Measurements from ENCODE around the gene TMIGD3. TPM values are rescaled to one million over a fixed set of nuclear protein-coding genes. Genes with fewer than 3 reads are reported as not detected.

The TMIGD3 gene
- total RNA-seq, 4 donors from 2014 or later, result 0.85 to 14.1 (median 3.2) TPM; not detected in 1

- peaks cover 0 to 76% of the 10 kb centered on the region in 2 donors for H3K36me3 ChIP-seq
- peak overlapping the region in 3 of 4 donors; percentile 37 to 53 (median 43) for H3K27ac ChIP-seq
- TF ChIP-seq POLR2AphosphoS5 (IDR thresholded peaks at IDR 0.05) (no peak), POLR2A (IDR thresholded peaks at IDR 0.05) (no peak), CTCF (IDR thresholded peaks at IDR 0.05) (no peak), EP300 (IDR thresholded peaks at IDR 0.05) (no peak)
- peak overlapping the region in 1 of 2 donors; percentile 26 for H3K4me3 ChIP-seq
- H3K4me1 ChIP-seq, result no peaks in the 10 kb centered on the region
- no peaks in the 10 kb centered on the region for H3K27me3 ChIP-seq
- ATAC-seq, result no peak
- no peaks in the 10 kb centered on the region for H3K9me3 ChIP-seq
- 48% methylated on average over 3 to 5 of the region's 5 CpGs for WGBS, 2 donors (ENCODE audit: low coverage in 1 of 2)
These were observed 29.3 kb downstream of the TMIGD3 start for GRCh38 chr1:111474106-111474505.

GRCh38 chr1:111471538-111471937 is 31.9 kb downstream of the TMIGD3 start:
- H3K9me3 ChIP-seq, result no peaks in the 10 kb centered on the region
- 82 to 94% methylated on average over 3 of the region's 3 CpGs for WGBS, 2 donors (ENCODE audit: low coverage in 1 of 2)
- ATAC-seq, result no peak
- no peak overlapping the region for H3K4me3 ChIP-seq
- H3K27me3 ChIP-seq, result no peaks in the 10 kb centered on the region
- H3K36me3 ChIP-seq, result peaks cover 0 to 83% of the 10 kb centered on the region in 2 donors
- TF ChIP-seq POLR2A (IDR thresholded peaks at IDR 0.05) (no peak), CTCF (IDR thresholded peaks at IDR 0.05) (no peak), EP300 (IDR thresholded peaks at IDR 0.05) (no peak)
- peak overlapping the region in 1 of 4 donors; percentile 53 for H3K27ac ChIP-seq
- no peaks in the 10 kb centered on the region for H3K4me1 ChIP-seq

- Histone ChIP-seq H3K4me3 (no peak overlapping the region), H3K27ac (peak overlapping the region in 2 of 4 donors; percentile 24 to 53), H3K27me3 (no peaks in the 10 kb centered on the region), H3K9me3 (no peaks in the 10 kb centered on the region), H3K36me3 (peaks cover 0 to 79% of the 10 kb centered on the region in 2 donors), H3K4me1 (no peaks in the 10 kb centered on the region)
- peak; percentile 66 for ATAC-seq
- WGBS, 2 donors (ENCODE audit: low coverage in 1 of 2), result 52 to 86% methylated on average over 3 of the region's 3 CpGs
- TF ChIP-seq POLR2A (IDR thresholded peaks at IDR 0.05) (no peak), CTCF (IDR thresholded peaks at IDR 0.05) (no peak), POLR2AphosphoS5 (IDR thresholded peaks at IDR 0.05) (no peak), EP300 (IDR thresholded peaks at IDR 0.05) (no peak)
These were observed 32.4 kb downstream of the TMIGD3 start for GRCh38 chr1:111471012-111471411.

- no peak for TF ChIP-seq POLR2A (IDR thresholded peaks at IDR 0.05)
- TF ChIP-seq EP300 (IDR thresholded peaks at IDR 0.05), result no peak
- no peak for TF ChIP-seq CTCF (IDR thresholded peaks at IDR 0.05)
- TF ChIP-seq POLR2AphosphoS5 (IDR thresholded peaks at IDR 0.05), result no peak
- Histone ChIP-seq H3K27me3 (no peaks in the 10 kb centered on the region), H3K36me3 (peaks cover 0 to 76% of the 10 kb centered on the region in 2 donors), H3K4me1 (no peaks in the 10 kb centered on the region), H3K27ac (peak overlapping the region in 2 of 4 donors; percentile 24 to 44), H3K4me3 (no peak overlapping the region), H3K9me3 (no peaks in the 10 kb centered on the region)
- 93 to 98% methylated on average over 4 to 5 of the region's 5 CpGs for WGBS, 2 donors (ENCODE audit: low coverage in 1 of 2)
- no peak for ATAC-seq
These were observed 32.8 kb downstream of the TMIGD3 start for GRCh38 chr1:111470596-111470995.

GRCh38 chr1:111469539-111469938 is 33.9 kb downstream of the TMIGD3 start:
- Histone ChIP-seq H3K27ac (no peak overlapping the region), H3K4me3 (no peak overlapping the region), H3K27me3 (no peaks in the 10 kb centered on the region), H3K4me1 (no peaks in the 10 kb centered on the region), H3K9me3 (no peaks in the 10 kb centered on the region), H3K36me3 (peaks cover 0 to 86% of the 10 kb centered on the region in 2 donors)
- ATAC-seq, result no peak
- TF ChIP-seq POLR2A (IDR thresholded peaks at IDR 0.05) (no peak), CTCF (IDR thresholded peaks at IDR 0.05) (no peak), EP300 (IDR thresholded peaks at IDR 0.05) (no peak), POLR2AphosphoS5 (IDR thresholded peaks at IDR 0.05) (no peak)

Data from gastroesophageal sphincter (tissue), 4 donors.